ENCODE measurements around the gene UMAD1.
A peak's percentile ranks its signal among the peaks of the same experiment; 100 is the strongest.

UMAD1 gene

DNA sequence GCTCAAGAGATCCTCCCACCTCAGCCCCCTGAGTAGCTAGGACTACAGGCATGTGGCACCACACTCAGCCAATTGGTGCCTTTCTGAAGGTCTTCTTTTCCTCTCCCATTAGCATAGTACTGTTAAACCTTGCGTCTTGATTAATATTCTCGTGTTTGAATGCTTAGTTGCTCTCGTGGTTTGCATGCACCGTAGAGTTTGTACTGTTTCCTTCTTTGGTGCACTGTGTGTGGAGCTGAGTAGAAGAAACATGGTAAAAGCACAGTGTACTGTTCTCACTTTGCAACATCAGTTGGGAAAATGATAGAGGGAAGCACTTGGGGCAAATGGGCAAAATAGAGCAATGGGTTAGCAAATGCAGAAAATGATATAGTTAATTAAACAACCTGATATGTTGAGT lies 105.4 kb downstream of the UMAD1 start:
- DNase-seq (ENCODE audit: low spot score in 2 of 2), result no peak
- H3K36me3 Mint-ChIP-seq, result no peaks in the 10 kb centered on the region
- no peak for ATAC-seq
- no peaks in the 10 kb centered on the region for H3K9me3 Mint-ChIP-seq
- no peak overlapping the region for H3K27ac Mint-ChIP-seq
- H3K4me1 Mint-ChIP-seq, result no peaks in the 10 kb centered on the region
- no peak overlapping the region for H3K4me3 Mint-ChIP-seq

DNA sequence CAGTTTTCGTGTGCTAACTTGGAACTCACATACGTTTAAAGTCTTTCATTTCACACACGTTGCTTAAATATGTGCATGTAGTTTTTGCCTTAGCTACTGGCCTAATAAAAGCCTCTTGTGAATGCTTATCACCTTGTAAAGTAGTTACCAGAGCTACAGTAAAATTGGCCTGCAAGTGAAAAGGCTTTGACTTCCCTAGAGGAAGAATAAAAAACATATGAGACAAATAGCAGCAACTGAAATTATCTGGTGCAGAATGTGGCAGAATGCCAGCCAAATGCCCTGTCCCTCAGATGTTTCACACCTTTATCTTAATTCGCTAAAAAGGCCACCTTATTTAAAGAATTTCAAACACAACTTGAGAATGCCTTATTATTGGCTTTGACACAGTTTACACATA lies 105.9 kb downstream of the UMAD1 start:
- H3K36me3 Mint-ChIP-seq, result no peaks in the 10 kb centered on the region
- no peaks in the 10 kb centered on the region for H3K4me1 Mint-ChIP-seq
- H3K4me3 Mint-ChIP-seq, result no peak overlapping the region
- ATAC-seq, result no peak
- H3K27ac Mint-ChIP-seq, result no peak overlapping the region
- H3K9me3 Mint-ChIP-seq, result no peaks in the 10 kb centered on the region
- DNase-seq (ENCODE audit: low spot score in 2 of 2), result no peak

DNA sequence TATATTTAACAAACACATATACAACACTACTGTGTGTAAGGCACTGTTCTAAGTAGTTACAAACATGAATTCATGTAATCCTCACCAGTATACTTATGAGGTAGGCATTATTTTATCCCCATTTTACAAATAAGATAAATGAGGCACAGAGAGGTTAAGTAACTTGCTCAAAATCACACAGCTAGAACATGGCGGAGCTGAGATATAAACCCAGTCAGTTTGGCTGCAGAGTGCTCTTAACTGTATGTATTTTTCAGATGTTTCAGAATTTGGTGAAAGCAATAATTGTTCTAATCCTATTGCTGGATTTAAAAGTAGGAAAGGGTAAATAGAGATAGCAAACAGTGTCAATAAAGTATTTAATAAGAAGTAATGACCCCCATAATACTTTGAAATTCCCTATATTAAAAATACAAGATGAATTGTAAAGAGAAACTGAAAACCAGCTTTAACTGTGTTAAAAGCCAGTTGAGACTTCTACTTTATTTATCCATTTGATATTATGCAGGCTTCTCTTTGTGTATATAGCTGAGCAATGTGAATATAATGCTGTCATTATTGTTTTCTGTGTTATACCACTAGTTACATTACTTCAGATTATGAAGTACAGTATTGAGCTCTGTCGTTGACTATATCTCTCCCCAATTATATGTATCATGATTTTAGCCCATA lies 110.2 kb downstream of the UMAD1 start:
- H3K9me3 Mint-ChIP-seq, result no peaks in the 10 kb centered on the region
- H3K4me3 Mint-ChIP-seq, result no peak overlapping the region
- DNase-seq (ENCODE audit: low spot score in 2 of 2) (no peak), ATAC-seq (no peak)
- H3K4me1 Mint-ChIP-seq, result no peaks in the 10 kb centered on the region
- H3K27ac Mint-ChIP-seq, result no peak overlapping the region
- no peaks in the 10 kb centered on the region for H3K36me3 Mint-ChIP-seq

DNA sequence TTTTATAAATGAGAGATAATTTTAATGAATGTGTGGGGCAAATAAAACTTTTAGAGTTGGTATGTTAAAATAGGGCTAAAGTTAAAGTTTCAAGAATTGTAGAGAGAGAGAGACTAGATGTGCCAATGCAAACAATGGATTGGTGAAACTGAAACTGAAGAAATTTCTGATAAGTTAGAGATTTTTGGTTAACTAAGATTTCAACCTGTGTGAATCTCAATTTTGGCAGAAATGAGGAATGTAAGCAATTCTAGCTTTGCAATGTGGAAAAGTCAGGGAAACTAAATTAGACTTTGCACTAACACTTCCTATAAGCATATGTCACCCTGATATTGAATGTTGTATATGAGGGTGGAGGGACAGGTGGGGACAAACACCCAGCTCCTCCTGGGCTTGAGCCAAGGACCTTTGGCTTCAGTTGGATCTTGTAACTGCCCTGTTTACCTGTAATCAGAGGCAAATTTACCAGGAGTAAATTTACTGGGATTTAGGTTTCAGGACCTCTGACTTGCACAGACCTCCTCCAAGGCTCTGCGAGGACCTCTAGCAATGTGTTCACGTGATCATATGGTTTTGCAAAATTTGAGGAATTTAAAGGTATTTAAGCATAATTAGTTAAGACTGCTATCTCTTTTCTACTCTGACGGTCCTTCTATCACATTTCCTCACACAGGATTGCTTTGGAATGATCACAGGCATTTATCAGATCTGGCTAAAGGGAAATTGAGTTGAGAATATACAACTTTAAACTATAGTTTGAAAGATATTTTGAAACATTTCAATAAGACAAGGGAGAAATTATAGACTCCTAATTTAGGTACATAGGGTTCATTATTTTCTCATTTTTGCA lies 110.9 kb downstream of the UMAD1 start:
- H3K4me3 Mint-ChIP-seq, result no peak overlapping the region
- no peaks in the 10 kb centered on the region for H3K4me1 Mint-ChIP-seq
- no peak for ATAC-seq
- no peak overlapping the region for H3K27ac Mint-ChIP-seq
- no peaks in the 10 kb centered on the region for H3K36me3 Mint-ChIP-seq
- no peaks in the 10 kb centered on the region for H3K9me3 Mint-ChIP-seq
- no peak for DNase-seq (ENCODE audit: low spot score in 2 of 2)

DNA sequence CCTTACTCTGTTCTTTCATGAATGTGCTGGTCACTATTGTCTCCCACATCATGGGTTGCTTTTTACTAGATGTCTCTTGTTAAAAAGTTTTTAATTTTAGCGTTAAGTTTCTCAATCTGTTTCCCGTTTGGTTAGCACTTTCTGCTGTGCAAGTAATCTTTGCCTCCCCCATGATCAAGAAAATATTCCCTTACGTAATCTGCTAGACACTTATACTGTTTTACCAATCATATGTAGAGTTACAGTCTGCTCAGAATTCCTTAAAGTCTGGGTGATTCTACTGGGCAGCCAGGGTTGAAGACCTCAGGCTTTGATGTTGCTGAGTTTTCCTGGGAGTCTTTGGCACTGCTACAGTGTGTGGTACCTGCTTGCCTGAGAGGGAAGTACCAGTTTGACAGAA lies 116.0 kb downstream of the UMAD1 start:
- Mint-ChIP-seq H3K36me3 (no peaks in the 10 kb centered on the region), H3K4me1 (peaks cover 11% of the 10 kb centered on the region), H3K27ac (no peak overlapping the region), H3K9me3 (no peaks in the 10 kb centered on the region), H3K4me3 (no peak overlapping the region)
- ATAC-seq, result no peak
- no peak for DNase-seq (ENCODE audit: low spot score in 2 of 2)

DNA sequence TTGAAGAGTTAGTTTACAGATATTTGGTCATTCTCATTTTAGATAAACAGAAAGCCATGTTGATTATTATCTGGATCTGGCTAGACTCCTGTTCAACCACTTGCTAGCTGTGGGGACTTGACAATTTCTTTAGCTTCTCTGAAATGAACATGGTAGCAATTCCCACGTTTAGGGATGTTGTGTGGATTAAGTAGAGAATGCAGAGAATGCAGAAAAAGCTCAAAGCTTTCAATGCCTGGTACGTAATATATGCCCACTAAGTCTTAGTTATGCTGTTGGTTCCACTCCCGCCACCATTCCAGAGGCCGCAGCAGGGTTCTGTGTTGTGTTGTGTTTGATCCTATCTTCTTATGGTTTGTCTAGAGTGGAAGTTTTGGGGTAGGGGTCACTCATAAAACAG lies 117.0 kb downstream of the UMAD1 start:
- H3K4me1 Mint-ChIP-seq, result peaks cover 16% of the 10 kb centered on the region
- ATAC-seq, result no peak

DNA sequence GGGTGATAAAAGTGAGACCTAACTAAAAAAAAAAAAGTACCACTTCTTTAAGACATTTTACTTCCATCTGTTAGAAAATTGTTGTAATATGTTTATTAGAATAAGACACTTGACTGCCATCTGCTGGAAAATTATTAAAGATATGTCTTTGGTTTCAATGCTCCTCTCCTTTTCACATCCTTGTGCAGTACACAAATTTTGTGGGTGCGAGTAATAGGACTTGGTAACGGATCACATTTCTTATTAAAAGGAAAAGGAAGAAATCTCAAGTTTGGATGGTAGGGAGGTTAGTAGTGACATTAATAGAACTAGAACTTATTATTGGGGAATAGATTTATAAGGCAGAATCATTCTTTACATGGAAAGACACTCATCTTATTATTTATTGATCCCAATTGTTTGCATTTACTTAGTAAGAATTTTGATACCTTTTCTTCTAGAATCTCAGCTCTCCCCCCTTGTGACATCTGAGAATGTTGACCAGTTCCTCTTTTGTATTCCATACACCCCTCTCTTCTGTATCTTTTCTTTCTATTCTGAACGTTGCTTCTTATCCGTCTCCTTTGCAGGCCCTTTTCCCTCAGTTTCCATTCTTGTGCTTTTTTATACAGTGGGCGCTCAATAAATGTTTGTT lies 120.9 kb downstream of the UMAD1 start:
- no peak for DNase-seq (ENCODE audit: low spot score in 2 of 2)
- no peak for ATAC-seq
- Mint-ChIP-seq H3K9me3 (no peaks in the 10 kb centered on the region), H3K27ac (no peak overlapping the region), H3K4me3 (peak overlapping the region; percentile 67), H3K36me3 (no peaks in the 10 kb centered on the region), H3K4me1 (peaks cover 27% of the 10 kb centered on the region)

More for the DNA sequence above, 117.0 kb downstream of the UMAD1 start:
- Mint-ChIP-seq H3K36me3 (no peaks in the 10 kb centered on the region), H3K27ac (no peak overlapping the region), H3K4me3 (no peak overlapping the region), H3K9me3 (no peaks in the 10 kb centered on the region)
- DNase-seq (ENCODE audit: low spot score in 2 of 2), result no peak

DNA sequence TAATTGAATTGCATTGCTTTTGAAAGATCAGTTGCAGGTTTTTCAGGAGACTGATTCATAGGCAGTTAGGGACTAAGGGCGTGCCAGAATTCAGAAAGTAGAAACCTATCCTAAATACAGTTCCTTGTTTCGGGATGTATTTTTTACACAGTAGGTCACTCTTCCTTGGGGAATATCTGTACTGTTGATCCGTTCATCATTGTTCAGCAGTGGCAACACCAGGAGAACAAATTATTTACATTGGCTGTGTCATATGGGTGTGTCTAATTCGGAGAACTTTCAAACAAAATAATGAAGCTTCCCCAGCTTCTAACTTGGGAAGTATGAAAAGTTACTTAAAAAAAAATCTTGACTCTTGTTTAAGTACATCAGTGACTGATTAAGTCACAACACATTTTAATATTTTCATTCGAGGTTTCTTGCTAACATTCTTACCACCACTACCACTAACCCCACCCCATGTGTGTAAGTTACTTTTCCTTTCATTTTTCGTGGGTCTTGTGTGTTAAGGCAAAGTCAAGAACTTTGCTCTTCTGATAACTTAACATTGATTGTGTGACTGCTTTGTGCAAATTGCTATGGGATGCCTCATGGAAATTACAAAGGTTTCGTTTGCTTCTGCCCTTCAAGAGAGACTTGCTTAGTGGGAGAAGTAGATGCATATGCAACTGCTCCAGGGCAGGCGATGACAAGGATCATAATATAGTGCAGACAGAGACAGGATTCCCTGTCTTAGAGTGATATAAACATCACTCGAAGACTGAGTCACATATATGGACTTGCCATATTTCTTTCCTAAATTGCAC lies 121.6 kb downstream of the UMAD1 start:
- H3K9me3 Mint-ChIP-seq, result no peaks in the 10 kb centered on the region
- H3K4me3 Mint-ChIP-seq, result peak overlapping the region; percentile 67
- H3K27ac Mint-ChIP-seq, result peak overlapping the region; percentile 45
- ATAC-seq (peak; percentile 84), DNase-seq (ENCODE audit: low spot score in 2 of 2) (no peak)
- H3K36me3 Mint-ChIP-seq, result no peaks in the 10 kb centered on the region
- peaks cover 27% of the 10 kb centered on the region for H3K4me1 Mint-ChIP-seq

DNA sequence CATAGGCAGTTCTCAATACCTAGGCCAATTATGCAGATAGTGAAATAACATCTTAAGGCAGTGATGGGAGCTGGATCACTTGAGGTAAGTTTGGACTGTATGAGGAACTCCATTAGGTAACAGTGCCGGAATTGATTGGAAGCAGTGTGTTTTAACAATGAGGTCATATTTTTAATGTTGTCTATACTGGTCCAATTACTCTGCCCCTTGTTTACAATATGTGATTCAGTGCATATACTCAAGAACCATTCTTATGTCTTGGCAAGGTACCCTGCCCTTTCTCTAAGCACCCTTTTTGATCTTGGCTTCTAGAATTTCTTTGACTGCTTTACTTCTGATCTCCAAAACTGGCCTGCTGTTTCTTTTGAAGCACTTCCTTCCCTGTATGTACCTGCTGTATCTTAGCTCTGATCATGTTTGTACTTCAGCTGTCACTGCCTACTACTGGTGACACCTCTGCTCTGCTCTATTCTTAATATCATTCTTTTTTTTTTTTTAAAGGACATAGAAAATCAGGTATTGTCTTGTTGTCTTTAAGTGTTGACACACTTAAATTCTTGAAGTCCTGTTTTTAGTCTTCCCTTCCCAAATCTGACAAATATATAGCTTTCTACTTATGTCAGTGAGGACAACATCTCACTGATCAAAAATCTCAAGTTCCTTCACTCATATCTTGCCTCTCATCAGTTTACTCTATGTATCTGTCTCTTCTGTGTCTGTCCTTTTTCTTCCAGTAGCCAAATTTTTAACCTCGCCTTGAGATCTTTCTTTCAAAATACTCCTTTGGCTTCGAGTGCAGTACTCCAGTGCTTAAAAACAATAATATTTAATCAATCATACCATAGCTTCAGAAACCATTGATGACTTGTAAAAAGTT lies 124.2 kb downstream of the UMAD1 start:
- H3K4me3 Mint-ChIP-seq, result no peak overlapping the region

DNA sequence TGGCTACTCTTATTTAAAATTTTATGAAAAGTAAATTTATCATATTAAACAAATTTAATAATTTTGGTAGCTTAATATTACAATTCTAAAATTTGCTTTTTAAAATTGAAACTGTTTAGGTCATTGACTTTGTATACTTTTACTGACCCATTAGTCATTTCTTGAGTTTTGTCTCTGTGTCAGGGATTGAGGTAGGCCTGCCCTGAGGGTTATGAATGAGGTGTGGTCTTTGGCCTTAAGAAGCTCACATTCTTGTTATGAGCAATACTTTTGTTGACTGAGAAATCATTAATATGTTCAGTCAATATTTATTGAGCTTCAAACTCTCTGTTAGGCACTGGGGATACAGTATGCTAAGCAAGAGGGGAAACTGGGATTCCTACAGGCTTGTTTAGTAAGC lies 124.9 kb downstream of the UMAD1 start:
- no peak for DNase-seq (ENCODE audit: low spot score in 2 of 2)
- Mint-ChIP-seq H3K27ac (no peak overlapping the region), H3K4me1 (peaks cover 29% of the 10 kb centered on the region), H3K36me3 (no peaks in the 10 kb centered on the region), H3K9me3 (no peaks in the 10 kb centered on the region), H3K4me3 (no peak overlapping the region)
- ATAC-seq, result peak; percentile 72

More for the DNA sequence above, 124.2 kb downstream of the UMAD1 start:
- Mint-ChIP-seq H3K4me1 (peaks cover 27% of the 10 kb centered on the region), H3K27ac (no peak overlapping the region), H3K9me3 (no peaks in the 10 kb centered on the region), H3K36me3 (no peaks in the 10 kb centered on the region)
- DNase-seq (ENCODE audit: low spot score in 2 of 2), result no peak
- peak; percentile 45 for ATAC-seq

DNA sequence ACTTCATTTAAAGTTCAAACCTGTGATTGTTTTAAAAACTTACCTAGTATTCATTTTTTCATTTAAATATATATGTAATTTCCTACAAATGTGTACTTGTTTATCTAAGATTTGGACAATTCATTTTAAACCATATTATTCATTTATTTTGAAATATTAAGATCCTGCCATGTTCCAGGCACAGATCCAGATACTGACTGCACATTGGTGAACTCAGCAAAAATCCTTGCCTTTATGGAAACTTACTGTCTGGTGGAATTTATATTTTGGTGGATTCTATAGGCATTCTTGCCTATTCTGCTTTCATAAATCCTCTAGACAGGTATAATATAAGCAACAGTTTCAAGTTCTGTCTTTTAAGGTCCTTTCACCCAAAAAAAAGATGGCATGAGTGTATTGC lies 126.1 kb downstream of the UMAD1 start:
- H3K4me1 Mint-ChIP-seq, result peaks cover 24% of the 10 kb centered on the region
- ATAC-seq (no peak), DNase-seq (ENCODE audit: low spot score in 2 of 2) (no peak)
- H3K4me3 Mint-ChIP-seq, result no peak overlapping the region
- no peaks in the 10 kb centered on the region for H3K36me3 Mint-ChIP-seq
- no peak overlapping the region for H3K27ac Mint-ChIP-seq
- H3K9me3 Mint-ChIP-seq, result no peaks in the 10 kb centered on the region

DNA sequence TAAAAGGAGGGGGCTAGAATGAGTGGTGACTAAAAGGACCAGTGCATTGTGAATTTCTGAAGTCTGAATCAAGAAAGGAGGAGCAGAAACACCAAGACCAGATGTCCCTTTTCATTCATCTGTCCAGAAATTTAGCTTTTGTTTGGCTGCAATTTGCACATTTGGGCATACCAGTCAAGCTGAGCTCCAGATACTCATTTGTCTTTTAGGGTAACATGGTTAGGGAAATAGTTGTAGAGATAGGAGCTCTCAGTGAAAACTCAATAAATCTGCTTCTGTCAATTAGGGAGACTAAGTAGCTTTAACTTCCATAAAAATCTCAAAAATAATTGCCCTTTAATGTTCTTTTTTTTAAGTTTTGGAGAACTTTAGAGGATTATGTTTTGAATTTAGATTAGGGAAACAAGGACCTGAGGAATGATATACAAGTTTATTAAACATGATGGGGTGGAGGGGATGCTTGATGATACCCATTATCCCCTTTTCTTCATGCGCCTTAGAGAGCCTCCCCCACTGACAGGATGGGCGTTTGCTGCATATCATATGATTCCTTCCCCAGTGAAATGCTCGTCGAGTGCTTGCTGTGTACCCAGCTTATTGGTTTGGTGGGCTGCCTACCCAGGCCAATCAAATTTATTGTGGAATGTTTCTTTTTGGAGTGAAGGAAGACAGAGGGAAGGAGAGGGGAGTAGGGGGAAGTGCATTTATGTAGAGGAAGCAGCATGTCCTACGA lies 128.6 kb downstream of the UMAD1 start:
- no peak for ATAC-seq
- Mint-ChIP-seq H3K9me3 (no peaks in the 10 kb centered on the region), H3K4me1 (peaks cover 28% of the 10 kb centered on the region), H3K27ac (no peak overlapping the region), H3K4me3 (no peak overlapping the region), H3K36me3 (no peaks in the 10 kb centered on the region)
- no peak for DNase-seq (ENCODE audit: low spot score in 2 of 2)

DNA sequence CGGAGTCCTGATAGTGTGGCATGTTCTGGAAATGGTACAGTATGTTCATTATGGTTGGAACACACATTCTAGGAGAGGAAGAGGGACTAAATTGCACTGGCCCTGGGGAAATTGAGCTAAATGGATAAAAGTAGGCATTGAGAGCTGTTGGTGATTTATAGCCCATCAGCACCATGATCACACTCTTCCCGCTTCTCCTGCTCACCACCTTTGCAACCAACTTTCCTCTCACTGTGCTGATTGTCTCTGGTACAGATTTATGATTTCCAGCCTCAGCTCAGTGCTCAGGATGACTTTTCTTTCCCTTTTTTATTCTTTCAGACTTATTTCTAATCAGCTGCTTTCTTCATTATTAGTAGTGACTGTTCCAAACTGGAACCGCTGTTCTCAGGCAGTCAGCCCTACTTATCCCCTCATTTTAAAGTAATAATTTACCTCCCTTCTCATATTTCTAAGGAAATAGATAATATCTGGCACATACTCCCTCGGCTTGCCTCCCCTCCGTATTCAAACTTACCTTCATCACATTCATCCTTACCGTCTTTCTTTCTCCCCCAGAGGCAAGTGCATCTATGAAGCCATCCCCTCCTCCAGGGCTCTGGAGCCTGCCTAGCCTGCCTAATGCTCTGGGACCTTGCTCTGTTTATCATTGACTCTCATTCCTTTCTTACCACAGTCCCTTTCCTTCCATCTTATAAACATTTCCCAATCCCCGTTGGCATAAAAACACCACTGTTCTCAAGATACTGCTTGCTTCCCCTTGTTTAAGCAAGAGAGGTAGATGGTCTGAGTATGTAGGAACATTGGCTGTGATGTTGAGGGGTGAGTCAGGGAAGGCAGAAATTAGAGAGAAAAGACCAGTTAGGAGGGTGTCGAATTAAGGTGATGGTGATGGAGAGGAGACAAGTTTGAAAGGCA lies 129.4 kb downstream of the UMAD1 start:
- ATAC-seq (no peak), DNase-seq (ENCODE audit: low spot score in 2 of 2) (no peak)
- H3K9me3 Mint-ChIP-seq, result peaks cover 3% of the 10 kb centered on the region
- H3K4me3 Mint-ChIP-seq, result no peak overlapping the region
- no peaks in the 10 kb centered on the region for H3K36me3 Mint-ChIP-seq
- H3K4me1 Mint-ChIP-seq, result peaks cover 26% of the 10 kb centered on the region
- no peak overlapping the region for H3K27ac Mint-ChIP-seq

Data from stimulated activated effector memory CD8-positive, alpha-beta T cell treated with anti-CD3 and anti-CD28 coated beads, Interleukin-12 subunit alpha, Interleukin-12 subunit beta, amount 100 ng/mL, for 72 hours (primary cell).